ENCODE data around the gene ERGIC1. TPM values are rescaled to one million over a fixed set of nuclear protein-coding genes. Genes with fewer than 3 reads are reported as not detected.
"Not testable (repeated sequence)": the region's sequence is repeated elsewhere in the genome, so short reads cannot be mapped to it uniquely, and the experiment has no call there.

ERGIC1 gene
- total and polyA plus RNA-seq, 3 donors from 2014 or later = 89.8 to 100.0 (median 94.1) TPM

GRCh38 chr5:172848419-172848818 lies 14.4 kb downstream of the ERGIC1 start:
- Histone ChIP-seq H3K4me1 (peaks cover 16% of the 10 kb centered on the region), H3K27me3 (no peaks in the 10 kb centered on the region), H3K9me3 (no peaks in the 10 kb centered on the region), H3K27ac (no peak overlapping the region), H3K36me3 (ENCODE audit: low read depth, missing control alignments) (no peaks in the 10 kb centered on the region), H3K4me3 (no peak overlapping the region)
- intact Hi-C loops (cut with DNase I; ENCODE audit: low total_unique reads) = no loop called here
- no peak for DNase-seq
- WGBS, 2 donors = 68 to 83% methylated on average over 3 of the region's 3 CpGs
- TF ChIP-seq POLR2A (IDR thresholded peaks at IDR 0.05) (no peak), CTCF (IDR thresholded peaks at IDR 0.05) (no peak)

GRCh38 chr5:172849606-172850453 lies 15.8 kb downstream of the ERGIC1 start:
- no peak for TF ChIP-seq CTCF (IDR thresholded peaks at IDR 0.05)
- TF ChIP-seq POLR2A (IDR thresholded peaks at IDR 0.05) = no peak
- 82 to 87% methylated on average over 10 to 15 of the region's 15 CpGs for WGBS, 2 donors
- intact Hi-C loops (cut with DNase I; ENCODE audit: low total_unique reads) = no loop called here
- no peak overlapping the region for H3K27ac ChIP-seq
- H3K4me3 ChIP-seq = no peak overlapping the region
- H3K36me3 ChIP-seq (ENCODE audit: low read depth, missing control alignments) = no peaks in the 10 kb centered on the region
- peaks cover 18% of the 10 kb centered on the region for H3K4me1 ChIP-seq
- no peaks in the 10 kb centered on the region for H3K27me3 ChIP-seq
- H3K9me3 ChIP-seq = no peaks in the 10 kb centered on the region
- no peak for DNase-seq

GRCh38 chr5:172850454-172850797 lies 16.4 kb downstream of the ERGIC1 start:
- H3K9me3 ChIP-seq = no peaks in the 10 kb centered on the region
- no peak for TF ChIP-seq POLR2A (IDR thresholded peaks at IDR 0.05)
- WGBS, 2 donors = 83 to 87% methylated on average over 3 to 6 of the region's 6 CpGs
- no peak overlapping the region for H3K27ac ChIP-seq
- H3K27me3 ChIP-seq = no peaks in the 10 kb centered on the region
- H3K36me3 ChIP-seq (ENCODE audit: low read depth, missing control alignments) = no peaks in the 10 kb centered on the region
- DNase-seq = no peak
- peaks cover 24% of the 10 kb centered on the region for H3K4me1 ChIP-seq
- no peak overlapping the region for H3K4me3 ChIP-seq
- intact Hi-C loops (cut with DNase I; ENCODE audit: low total_unique reads) = no loop called here

GRCh38 chr5:172851254-172851653 lies 17.2 kb downstream of the ERGIC1 start:
- H3K4me3 ChIP-seq; H3K9me3 ChIP-seq; intact Hi-C loops (cut with DNase I; ENCODE audit: low total_unique reads); DNase-seq; H3K36me3 ChIP-seq (ENCODE audit: low read depth, missing control alignments); H3K27me3 ChIP-seq; H3K27ac ChIP-seq: not testable (repeated sequence)
- WGBS, 2 donors = 93% methylated on average over 9 of the region's 9 CpGs
- H3K4me1 ChIP-seq = peaks cover 32% of the 10 kb centered on the region

- TF ChIP-seq POLR2A (IDR thresholded peaks at IDR 0.05) = no peak
- intact Hi-C loops (cut with DNase I; ENCODE audit: low total_unique reads) = no loop called here
- H3K4me3 ChIP-seq = no peak overlapping the region
- DNase-seq = no peak
- WGBS, 2 donors = 77 to 87% methylated on average over 7 to 18 of the region's 18 CpGs
- H3K4me1 ChIP-seq = peaks cover 32% of the 10 kb centered on the region
- H3K27me3 ChIP-seq = no peaks in the 10 kb centered on the region
- no peaks in the 10 kb centered on the region for H3K9me3 ChIP-seq
- no peaks in the 10 kb centered on the region for H3K36me3 ChIP-seq (ENCODE audit: low read depth, missing control alignments)
- H3K27ac ChIP-seq = peak overlapping the region in 1 of 2 donors; percentile 48
These were observed 18.7 kb downstream of the ERGIC1 start for GRCh38 chr5:172852490-172853354.

GRCh38 chr5:172853355-172853975 lies 19.4 kb downstream of the ERGIC1 start:
- TF ChIP-seq CTCF (IDR thresholded peaks at IDR 0.05) (no peak), POLR2A (IDR thresholded peaks at IDR 0.05) (no peak)
- no peaks in the 10 kb centered on the region for H3K9me3 ChIP-seq

More at GRCh38 chr5:172853355-172853975, 19.4 kb downstream of the ERGIC1 start:
- peak overlapping the region in 1 of 2 donors; percentile 77 for H3K27ac ChIP-seq
- H3K36me3 ChIP-seq (ENCODE audit: low read depth, missing control alignments) = no peaks in the 10 kb centered on the region
- H3K4me3 ChIP-seq = no peak overlapping the region
- DNase-seq = no peak
- intact Hi-C loops (cut with DNase I; ENCODE audit: low total_unique reads) = no loop called here
- no peaks in the 10 kb centered on the region for H3K27me3 ChIP-seq
- peaks cover 34% of the 10 kb centered on the region for H3K4me1 ChIP-seq
- WGBS, 2 donors = 65 to 83% methylated on average over 6 to 8 of the region's 8 CpGs

All from testis (tissue), 3 donors.